Measurements from ENCODE around the gene MANBA.

GRCh38 chr4:102775805-102776204 lies 15.0 kb upstream of the MANBA start:
- TF ChIP-seq CTCF (IDR thresholded peaks at IDR 0.05) = no peak
- TF ChIP-seq POLR2A (IDR thresholded peaks at IDR 0.05) = no peak
